Measurements from ENCODE around the gene PPP1R13L.
"Not testable (repeated sequence)": the region's sequence is repeated elsewhere in the genome, so short reads cannot be mapped to it uniquely, and the experiment has no call there.

The PPP1R13L gene

GRCh38 chr19:45431008-45431407 lies 26.1 kb upstream of the PPP1R13L start:
- DNase-seq: not testable (repeated sequence)

- DNase-seq: not testable (repeated sequence)
These were observed 25.0 kb upstream of the PPP1R13L start for GRCh38 chr19:45429896-45430295.

- no peak for DNase-seq
These were observed 23.7 kb upstream of the PPP1R13L start for GRCh38 chr19:45428384-45429231.

GRCh38 chr19:45424191-45425058 lies 19.6 kb upstream of the PPP1R13L start:
- DNase-seq: no peak

- no peak for DNase-seq
These were observed 18.8 kb upstream of the PPP1R13L start, which contains the start of gene ERCC1 for GRCh38 chr19:45423589-45424190. Gene ERCC1, minus strand, starts transcription at chr19:45423917. Its CDS starts 543 bp downstream, at chr19:45423374.

- peak; percentile 70 for DNase-seq
These were observed 18.2 kb upstream of the PPP1R13L start for GRCh38 chr19:45423033-45423588.

- no peak for DNase-seq
These were observed 17.2 kb upstream of the PPP1R13L start for GRCh38 chr19:45421947-45422498.

GRCh38 chr19:45420871-45421270 lies 16.0 kb upstream of the PPP1R13L start:
- no peak for DNase-seq

GRCh38 chr19:45420356-45420755 lies 15.5 kb upstream of the PPP1R13L start:
- no peak for DNase-seq

- no peak for DNase-seq
These were observed 15.0 kb upstream of the PPP1R13L start for GRCh38 chr19:45419895-45420294.

GRCh38 chr19:45419396-45419795 lies 14.5 kb upstream of the PPP1R13L start:
- DNase-seq: no peak

GRCh38 chr19:45418802-45419201 lies 13.9 kb upstream of the PPP1R13L start:
- DNase-seq: no peak

- no peak for DNase-seq
These were observed 12.3 kb upstream of the PPP1R13L start for GRCh38 chr19:45417151-45417550.

GRCh38 chr19:45414468-45414867 lies 9.6 kb upstream of the PPP1R13L start:
- no peak for DNase-seq

GRCh38 chr19:45413497-45413896 lies 8.6 kb upstream of the PPP1R13L start:
- no peak for DNase-seq

- DNase-seq: not testable (repeated sequence)
These were observed 5.5 kb upstream of the PPP1R13L start for GRCh38 chr19:45410330-45410729.

GRCh38 chr19:45409557-45409920 lies 4.7 kb upstream of the PPP1R13L start:
- no peak for DNase-seq

- no peak for DNase-seq
These were observed 4.1 kb upstream of the PPP1R13L start for GRCh38 chr19:45408830-45409556.

GRCh38 chr19:45408121-45408520 lies 3.3 kb upstream of the PPP1R13L start:
- DNase-seq: no peak

- DNase-seq: not testable (repeated sequence)
These were observed 2.7 kb upstream of the PPP1R13L start for GRCh38 chr19:45407585-45407984.

GRCh38 chr19:45407091-45407375 lies 2.2 kb upstream of the PPP1R13L start:
- no peak for DNase-seq

Measured in activated CD4-positive, alpha-beta T cell treated with anti-CD3 and anti-CD28 coated beads for 1 hour (primary cell).